ENCODE measurements around the gene HNF4A.

HNF4A gene

GRCh38 chr20:44475694-44476560, 120.4 kb downstream of the HNF4A start, which contains the start of gene TTPAL:
TSS of gene TTPAL (plus strand) at chr20:44475874. CDS start at chr20:44480000, 4,126 bp downstream.
- Histone ChIP-seq H3K9ac (ENCODE audit: low read depth, low read length) (peak within 1 kb of the TSS; percentile 65), H3K27ac (ENCODE audit: low read length) (peak within 1 kb of the TSS; percentile 79), H2AFZ (ENCODE audit: low read depth, low read length) (peak within 1 kb of the TSS; percentile 92), H3K27me3 (ENCODE audit: insufficient read depth, low read length, poor library complexity) (no peaks in the 10 kb centered on the region), H3K4me3 (ENCODE audit: low read depth in 1 of 2, low read length in 2 of 2) (peak within 1 kb of the TSS; percentile 61 to 74), H3K79me2 (ENCODE audit: insufficient read depth, low read length) (peaks cover 15% of the 10 kb centered on the region), H3K9me3 (ENCODE audit: insufficient read depth, low read length, severe bottlenecking) (no peaks in the 10 kb centered on the region), H3K36me3 (ENCODE audit: insufficient read depth, low read length) (peaks cover 13% of the 10 kb centered on the region), H4K20me1 (ENCODE audit: insufficient read depth, low read length) (no peaks in the 10 kb centered on the region), H3K4me1 (ENCODE audit: insufficient read depth, low read length) (peaks cover 22% of the 10 kb centered on the region), H3K4me2 (ENCODE audit: insufficient read depth, low read length) (peak within 1 kb of the TSS; percentile 83)
- TF ChIP-seq EZH2 (IDR thresholded peaks at IDR 0.05; ENCODE audit: borderline replicate concordance, low read depth, low read length, severe bottlenecking) (no peak), CTCF (IDR thresholded peaks at IDR 0.05; ENCODE audit: borderline replicate concordance, extremely low read depth, low read length, poor library complexity, severe bottlenecking) (peak; percentile 53)
- DNase-seq (peak; percentile 90), ATAC-seq (ENCODE audit: insufficient read depth, low read depth) (peak; percentile 94)

GRCh38 chr20:44477151-44477550, 121.7 kb downstream of the HNF4A start:
- Histone ChIP-seq H3K9me3 (ENCODE audit: insufficient read depth, low read length, severe bottlenecking) (no peaks in the 10 kb centered on the region), H4K20me1 (ENCODE audit: insufficient read depth, low read length) (no peaks in the 10 kb centered on the region), H3K4me2 (ENCODE audit: insufficient read depth, low read length) (peak overlapping the region; percentile 83; the same call in 1 of the 2 replicates), H2AFZ (ENCODE audit: low read depth, low read length) (no peak overlapping the region), H3K4me3 (ENCODE audit: low read depth in 1 of 2, low read length in 2 of 2) (peak overlapping the region in 1 of 2 experiments; percentile 74; a peak in 1 of 4 replicates), H3K36me3 (ENCODE audit: insufficient read depth, low read length) (peaks cover 22% of the 10 kb centered on the region), H3K27ac (ENCODE audit: low read length) (no peak overlapping the region), H3K9ac (ENCODE audit: low read depth, low read length) (no peak overlapping the region), H3K27me3 (ENCODE audit: insufficient read depth, low read length, poor library complexity) (no peaks in the 10 kb centered on the region), H3K4me1 (ENCODE audit: insufficient read depth, low read length) (peaks cover 22% of the 10 kb centered on the region), H3K79me2 (ENCODE audit: insufficient read depth, low read length) (peaks cover 15% of the 10 kb centered on the region)
- no peak for DNase-seq
- ATAC-seq (ENCODE audit: insufficient read depth, low read depth), result no peak
- TF ChIP-seq EZH2 (IDR thresholded peaks at IDR 0.05; ENCODE audit: borderline replicate concordance, low read depth, low read length, severe bottlenecking), result no peak
- TF ChIP-seq CTCF (IDR thresholded peaks at IDR 0.05; ENCODE audit: borderline replicate concordance, extremely low read depth, low read length, poor library complexity, severe bottlenecking), result no peak

- H3K4me1 ChIP-seq (ENCODE audit: insufficient read depth, low read length), result peaks cover 22% of the 10 kb centered on the region
- no peak overlapping the region for H3K4me3 ChIP-seq (ENCODE audit: low read depth in 1 of 2, low read length in 2 of 2)
- H3K79me2 ChIP-seq (ENCODE audit: insufficient read depth, low read length), result peaks cover 15% of the 10 kb centered on the region
- H4K20me1 ChIP-seq (ENCODE audit: insufficient read depth, low read length), result no peaks in the 10 kb centered on the region
- ATAC-seq (ENCODE audit: insufficient read depth, low read depth) (no peak), DNase-seq (no peak)
- no peak overlapping the region for H3K4me2 ChIP-seq (ENCODE audit: insufficient read depth, low read length)
- TF ChIP-seq CTCF (IDR thresholded peaks at IDR 0.05; ENCODE audit: borderline replicate concordance, extremely low read depth, low read length, poor library complexity, severe bottlenecking), result no peak
- no peak for TF ChIP-seq EZH2 (IDR thresholded peaks at IDR 0.05; ENCODE audit: borderline replicate concordance, low read depth, low read length, severe bottlenecking)
- H2AFZ ChIP-seq (ENCODE audit: low read depth, low read length), result no peak overlapping the region
- H3K27me3 ChIP-seq (ENCODE audit: insufficient read depth, low read length, poor library complexity), result no peaks in the 10 kb centered on the region
- H3K9ac ChIP-seq (ENCODE audit: low read depth, low read length), result no peak overlapping the region
- no peak overlapping the region for H3K27ac ChIP-seq (ENCODE audit: low read length)
- H3K36me3 ChIP-seq (ENCODE audit: insufficient read depth, low read length), result peaks cover 26% of the 10 kb centered on the region
- H3K9me3 ChIP-seq (ENCODE audit: insufficient read depth, low read length, severe bottlenecking), result no peaks in the 10 kb centered on the region
These were observed 122.7 kb downstream of the HNF4A start for GRCh38 chr20:44478206-44478605.
